ENCODE measurements around the gene KIAA2012.
"Not testable (repeated sequence)": the region's sequence is repeated elsewhere in the genome, so short reads cannot be mapped to it uniquely, and the experiment has no call there.

Gene KIAA2012

DNA sequence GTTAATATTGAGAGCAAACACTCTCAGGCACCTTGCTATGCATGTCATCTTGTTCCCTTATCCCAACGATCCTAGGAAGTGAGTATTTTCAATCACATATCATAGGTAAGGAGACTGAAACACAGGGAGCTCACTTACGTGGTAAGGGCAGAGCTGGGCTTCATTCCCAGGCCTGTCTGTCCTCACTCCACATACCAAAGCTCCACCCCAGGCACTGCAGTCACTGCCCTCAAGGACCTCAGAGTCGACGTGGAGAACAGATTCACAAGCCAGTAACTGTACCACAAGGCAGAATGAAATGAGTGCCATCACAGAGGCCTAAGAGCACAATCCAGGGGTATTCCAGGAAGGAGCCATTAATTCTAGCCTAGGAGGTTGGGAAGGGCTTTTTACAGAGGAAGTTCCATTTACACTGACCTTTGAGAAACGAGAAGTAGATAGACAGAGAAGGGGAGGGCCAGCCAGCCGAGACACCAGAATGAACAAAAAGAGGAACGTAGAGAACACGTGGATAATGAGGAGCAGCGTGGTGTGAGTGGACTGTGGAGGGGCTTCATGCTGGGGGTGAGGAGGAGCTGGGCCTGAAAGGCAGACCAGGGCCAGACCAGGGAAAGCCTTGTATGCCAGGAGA lies 48.6 kb downstream of the KIAA2012 start:
- no peak for DNase-seq

DNA sequence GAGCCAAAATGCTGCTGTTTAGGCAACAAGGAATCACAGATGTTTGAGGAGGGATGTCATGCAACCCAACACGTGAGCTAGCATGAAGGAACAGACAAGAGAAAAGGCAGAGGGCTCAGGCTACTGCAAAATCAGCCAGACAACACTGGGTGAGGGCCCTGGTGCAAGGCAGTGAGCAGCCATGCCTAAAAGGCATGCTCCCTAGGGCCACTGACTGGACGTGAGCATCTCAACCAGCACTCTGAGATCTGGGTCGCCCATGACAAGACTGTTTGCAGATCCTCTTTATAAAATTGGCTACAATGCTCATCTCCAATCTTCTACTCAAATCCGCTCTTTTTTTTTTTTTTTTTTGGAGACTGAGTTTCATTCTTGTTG lies 49.1 kb downstream of the KIAA2012 start:
- no peak for DNase-seq

DNA sequence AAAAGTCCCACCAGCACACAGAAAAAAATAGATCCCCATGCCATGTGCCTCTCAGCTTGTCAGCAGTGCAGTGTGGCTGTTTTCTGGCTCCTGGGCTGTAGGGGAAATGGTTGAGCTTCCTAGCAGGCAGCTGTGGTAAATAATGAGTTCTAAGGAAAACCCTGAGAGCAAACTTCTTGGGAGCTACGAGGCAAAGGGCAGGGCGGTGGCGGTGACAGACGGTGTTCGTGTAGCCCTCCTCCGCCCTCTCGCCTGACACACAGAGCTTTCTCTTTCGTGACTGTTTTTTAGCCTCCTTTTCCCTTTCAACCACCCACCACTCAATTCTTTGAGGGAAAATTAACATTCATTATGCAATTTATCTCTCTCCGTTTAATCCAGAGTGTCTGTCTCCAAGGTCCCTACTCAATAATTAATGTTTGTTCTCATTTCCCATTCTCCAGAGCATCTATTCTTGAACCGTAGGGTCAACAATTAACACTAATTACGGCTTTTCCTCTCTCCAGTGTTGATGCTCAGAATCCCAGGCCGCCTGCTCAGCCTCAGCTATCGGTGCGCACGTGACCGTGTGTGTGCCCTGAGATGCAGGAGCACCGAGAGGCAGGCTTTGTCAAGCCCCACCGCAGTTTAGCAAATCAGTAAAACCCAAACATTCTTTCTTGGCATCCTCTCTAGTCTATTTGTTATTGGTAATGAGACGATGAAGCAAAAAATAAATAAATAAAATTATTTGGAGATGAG lies 50.1 kb downstream of the KIAA2012 start:
- no peak for DNase-seq

DNA sequence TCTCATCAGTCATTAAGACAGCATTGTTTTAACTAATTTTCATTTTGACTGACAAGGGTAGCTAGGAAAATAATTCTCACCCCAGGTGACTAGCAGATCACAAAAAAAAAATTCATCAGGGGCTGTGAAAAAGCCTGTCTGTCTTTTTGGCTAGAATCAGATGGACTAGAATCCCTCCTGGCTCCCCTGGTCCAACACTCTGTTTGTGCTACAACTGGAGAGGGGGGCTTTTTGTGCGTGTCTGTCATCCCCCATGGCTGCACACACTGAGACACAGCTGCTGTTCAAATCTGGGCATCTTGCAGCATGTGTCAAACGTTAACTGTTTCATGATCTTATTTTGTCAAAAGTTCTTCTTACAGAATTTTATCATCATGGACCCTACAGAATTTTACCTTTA lies 51.2 kb downstream of the KIAA2012 start:
- no peak for DNase-seq

DNA sequence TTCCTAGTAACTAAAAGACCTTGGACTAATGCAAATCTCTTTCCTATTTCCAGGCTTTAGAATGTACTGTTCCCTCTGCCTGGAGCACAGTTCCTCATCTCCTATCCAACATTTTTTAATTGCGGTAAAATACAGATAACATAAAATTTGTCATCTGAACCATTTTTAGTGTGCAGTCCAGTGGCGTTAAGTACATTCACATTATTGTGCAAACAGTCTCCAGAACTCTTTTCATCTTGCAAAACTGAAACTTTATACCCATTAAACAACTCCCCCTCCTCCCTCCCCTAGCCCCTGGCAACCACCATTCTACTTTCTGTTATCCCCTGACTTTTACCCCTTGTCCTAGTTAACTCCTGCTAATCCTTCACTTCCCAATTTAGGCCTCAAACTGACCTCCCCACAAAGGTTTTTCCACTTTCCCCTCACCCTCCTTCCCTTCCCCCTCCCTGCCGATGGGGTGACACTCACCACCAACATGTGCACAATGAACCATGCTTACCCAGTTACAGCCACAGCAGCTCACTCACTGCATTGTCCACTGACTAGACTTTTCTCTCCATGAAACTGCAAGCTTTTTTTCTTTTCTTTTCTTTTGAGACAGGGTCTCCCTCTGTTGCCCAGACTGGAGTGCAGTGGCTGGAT lies 54.8 kb downstream of the KIAA2012 start:
- DNase-seq: no peak

DNA sequence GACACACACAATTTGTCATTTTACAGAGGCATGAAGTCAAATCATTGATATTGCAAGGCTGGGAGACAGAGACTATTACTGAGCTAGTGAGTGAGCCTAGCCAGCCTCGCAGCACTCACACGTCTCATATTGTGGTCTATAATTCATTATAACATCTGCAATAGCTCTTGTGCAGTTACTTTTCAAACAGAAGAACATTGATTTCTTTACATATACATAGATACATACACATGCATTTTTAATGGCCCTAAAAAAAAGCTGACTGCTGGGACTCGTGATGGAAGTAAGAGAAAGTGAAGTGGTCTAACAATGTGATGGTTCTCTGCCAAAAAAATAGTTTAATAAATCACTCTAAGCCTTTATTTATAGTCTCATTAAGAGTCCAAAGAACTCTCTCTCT lies 56.8 kb downstream of the KIAA2012 start:
- no peak for DNase-seq

DNA sequence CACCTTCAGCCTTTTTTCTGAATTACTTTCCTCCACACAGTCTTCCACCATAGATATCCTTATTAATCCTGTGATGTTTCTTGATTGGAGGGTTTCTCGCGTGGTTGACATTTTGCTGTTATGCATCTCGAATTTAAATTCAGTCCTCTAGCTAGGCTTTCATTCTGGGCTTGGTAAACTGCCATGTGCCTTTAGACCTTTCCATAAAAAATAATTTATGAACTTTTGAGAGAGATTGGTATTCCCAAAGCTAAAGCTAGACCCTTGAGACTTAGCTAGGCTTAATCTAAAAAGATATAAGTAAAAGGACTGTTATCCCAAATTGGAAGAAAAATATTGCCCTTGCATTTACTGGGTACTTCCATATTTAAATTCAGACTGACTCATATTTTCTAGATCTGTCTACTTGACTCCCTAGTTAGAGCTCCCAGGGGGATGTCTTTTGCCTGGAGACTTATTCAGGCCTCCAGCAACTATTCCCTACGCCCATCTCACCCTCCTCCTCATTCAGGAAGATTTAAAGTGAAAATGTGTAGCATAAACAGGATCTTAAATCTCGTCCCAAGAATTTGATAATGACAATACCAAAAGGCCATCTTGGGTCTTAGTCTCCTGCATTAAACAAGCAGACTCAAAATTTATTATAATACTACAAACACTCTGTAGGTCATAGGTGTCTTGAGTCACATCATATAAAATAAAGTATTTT lies 60.3 kb downstream of the KIAA2012 start:
- no peak for DNase-seq

DNA sequence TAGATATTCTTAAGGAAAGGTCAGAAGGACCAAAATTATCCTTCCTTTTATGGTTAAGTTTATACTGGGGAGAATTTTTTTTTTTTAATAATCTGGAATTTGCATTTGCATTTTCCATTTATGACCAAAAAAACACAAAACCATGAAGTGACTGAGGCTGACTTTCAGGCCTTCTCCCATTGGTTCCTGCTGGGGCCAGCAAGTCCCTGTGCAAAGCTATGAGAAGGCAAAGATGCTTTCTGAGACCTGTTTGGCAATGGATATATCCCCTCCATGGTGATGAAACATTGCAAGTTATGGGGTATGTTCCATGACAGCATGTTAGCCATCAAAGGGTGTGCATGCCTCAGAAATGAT lies 60.8 kb downstream of the KIAA2012 start:
- DNase-seq: no peak

DNA sequence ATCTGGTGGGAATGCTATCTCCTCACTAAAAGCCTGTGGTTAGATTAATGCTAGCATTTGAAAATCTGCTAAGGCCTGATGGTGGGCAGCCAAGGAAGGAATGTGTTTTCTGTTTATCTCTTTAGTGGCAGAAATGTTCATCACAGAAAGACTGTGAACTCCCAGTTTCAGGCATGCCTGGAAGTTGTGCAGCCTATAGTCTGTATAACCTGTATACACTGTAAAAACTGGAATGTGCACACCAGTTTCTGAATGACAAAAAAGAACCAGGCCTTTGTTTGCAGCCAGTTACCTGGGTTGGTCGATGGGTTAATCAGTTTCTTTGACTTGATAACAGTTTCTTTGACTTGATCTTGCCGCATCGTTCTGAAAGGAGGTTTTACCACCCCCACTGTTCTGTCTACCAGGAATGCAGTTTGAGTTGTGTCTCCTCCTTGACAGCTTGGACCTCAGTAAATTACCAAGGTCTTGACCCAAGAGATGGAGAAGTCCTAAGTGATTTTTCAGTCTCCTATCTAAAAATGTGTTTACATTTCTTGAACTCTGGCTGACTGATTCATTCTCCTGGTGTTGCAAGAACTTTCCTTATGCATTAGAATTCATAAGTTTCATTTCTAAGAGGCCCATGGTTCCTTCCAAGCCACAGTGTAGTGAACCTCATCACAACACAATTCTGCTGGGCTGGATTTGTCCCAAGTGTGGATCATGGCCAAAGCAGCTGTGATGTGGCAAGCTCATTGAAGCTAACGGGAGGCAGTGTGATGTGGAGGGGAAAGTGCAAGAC lies 62.2 kb downstream of the KIAA2012 start:
- DNase-seq: no peak

DNA sequence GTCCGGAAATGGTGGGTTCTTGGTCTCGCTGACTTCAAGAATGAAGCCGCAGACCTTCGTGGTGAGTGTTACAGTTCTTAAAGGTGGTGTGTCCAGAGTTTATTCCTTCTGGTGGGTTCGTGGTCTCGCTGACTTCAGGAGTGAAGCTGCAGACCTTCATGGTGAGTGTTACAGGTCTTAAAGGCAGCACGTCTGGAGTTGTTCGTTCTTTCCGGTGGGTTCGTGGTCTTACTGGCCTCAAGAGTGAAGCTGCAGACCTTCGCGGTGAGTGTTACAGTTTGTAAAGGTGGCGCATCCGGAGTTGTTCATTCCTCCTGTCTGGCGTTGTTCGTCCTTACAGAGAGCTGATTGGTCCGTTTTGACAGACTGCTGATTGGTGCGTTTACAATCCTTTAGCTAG lies 63.0 kb downstream of the KIAA2012 start:
- DNase-seq: not testable (repeated sequence)

DNA sequence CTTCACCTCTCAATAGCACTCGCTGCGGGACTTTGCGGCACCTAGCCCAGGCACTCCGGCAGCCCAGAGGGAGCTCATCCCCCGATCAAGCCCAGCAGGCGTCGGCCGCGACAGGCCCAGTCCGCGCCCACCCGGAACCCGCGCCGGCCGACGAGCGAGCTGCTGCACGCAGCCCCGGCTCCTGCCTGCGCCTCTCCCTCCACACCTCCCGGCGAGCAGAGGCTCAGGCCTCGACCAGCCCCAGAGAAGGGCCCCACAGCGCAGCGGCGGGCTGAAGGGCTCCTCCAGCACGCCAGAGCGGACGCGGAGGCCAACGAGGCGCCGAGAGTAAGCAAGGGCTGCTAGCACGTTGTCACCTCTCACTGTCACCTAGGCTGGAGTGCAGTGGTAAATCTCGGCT lies 63.5 kb downstream of the KIAA2012 start:
- no peak for DNase-seq

DNA sequence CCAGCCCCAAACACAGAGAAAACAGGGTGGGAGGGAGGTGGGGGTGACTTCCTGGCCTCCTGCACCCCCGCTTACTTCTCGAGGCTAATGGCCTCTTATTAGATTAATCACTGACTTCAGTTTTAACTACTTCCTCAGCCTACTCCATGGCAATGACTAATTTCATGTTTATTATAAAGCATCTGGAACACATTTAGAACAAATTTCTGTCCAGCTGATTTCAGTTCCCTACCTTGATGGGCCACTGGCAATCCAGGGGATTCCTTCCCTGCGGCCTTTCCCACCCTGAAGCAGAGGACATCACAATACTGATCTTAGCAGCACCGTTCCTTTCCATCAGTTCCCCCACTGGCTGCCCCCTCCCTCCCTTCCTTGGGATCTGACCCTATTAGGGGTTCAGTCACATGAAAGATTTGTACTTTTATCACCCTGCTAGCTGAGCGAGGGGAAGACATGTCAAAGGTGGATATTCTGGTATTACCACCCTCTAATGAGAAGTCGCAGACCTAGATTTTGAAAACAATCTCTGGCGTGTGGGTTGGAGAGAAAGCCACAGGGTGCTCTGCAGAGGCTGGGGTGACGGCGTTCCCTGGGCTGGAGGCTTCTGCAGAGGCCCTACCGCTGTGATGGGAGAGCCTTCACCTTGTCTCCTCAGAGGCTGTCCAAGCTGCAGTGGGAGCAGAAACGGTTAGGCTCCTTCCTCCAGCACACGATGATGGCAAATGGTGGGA lies 67.6 kb downstream of the KIAA2012 start:
- DNase-seq: no peak

DNA sequence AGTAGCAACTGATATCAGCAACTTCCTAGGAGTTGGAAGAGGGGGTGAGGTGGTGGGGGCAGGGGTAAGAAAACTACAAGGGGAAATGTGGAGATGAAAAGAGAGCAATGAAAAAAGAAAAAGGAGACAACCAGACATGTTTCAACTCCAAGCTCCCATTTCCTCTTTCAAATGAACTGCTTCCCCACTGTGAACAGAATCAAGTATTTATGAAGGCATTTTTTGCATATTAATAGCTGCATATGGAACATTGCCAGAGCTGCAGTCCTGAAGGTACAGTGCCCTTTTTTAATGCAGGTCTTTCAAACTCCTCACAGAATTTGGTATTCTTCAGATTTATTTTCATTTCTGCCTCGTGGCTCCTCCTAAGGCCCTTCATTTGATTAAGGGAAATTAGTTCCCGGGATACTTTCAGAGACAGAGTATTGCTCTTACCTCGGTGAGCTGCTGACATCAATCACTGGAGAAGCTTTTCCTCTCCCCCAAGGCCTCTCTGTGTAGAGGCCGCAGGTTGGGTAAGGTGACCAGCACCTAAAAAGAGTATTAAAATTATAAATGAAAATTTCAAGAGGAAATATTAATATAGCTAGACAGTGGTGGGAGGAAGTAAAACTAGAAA lies 68.4 kb downstream of the KIAA2012 start:
- DNase-seq: no peak

DNA sequence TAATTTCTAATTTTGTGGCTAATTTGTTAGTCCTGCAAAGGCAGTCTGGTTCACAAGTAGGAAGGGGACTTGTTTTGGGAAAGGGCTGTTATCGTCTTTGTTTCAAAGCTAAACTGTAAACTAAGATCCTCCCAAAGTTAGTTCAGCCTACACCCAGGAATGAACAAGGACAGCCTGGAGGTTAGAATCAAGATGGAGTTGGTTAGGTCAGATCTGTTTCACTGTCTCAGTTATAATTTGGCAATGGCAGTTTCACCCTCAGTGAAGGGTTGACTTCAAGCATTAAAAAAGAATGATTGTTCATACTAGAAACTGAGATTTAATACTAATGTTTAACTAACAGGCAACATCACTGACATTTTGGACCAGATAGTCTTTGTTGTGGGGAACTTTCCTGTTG lies 69.5 kb downstream of the KIAA2012 start:
- DNase-seq: no peak

DNA sequence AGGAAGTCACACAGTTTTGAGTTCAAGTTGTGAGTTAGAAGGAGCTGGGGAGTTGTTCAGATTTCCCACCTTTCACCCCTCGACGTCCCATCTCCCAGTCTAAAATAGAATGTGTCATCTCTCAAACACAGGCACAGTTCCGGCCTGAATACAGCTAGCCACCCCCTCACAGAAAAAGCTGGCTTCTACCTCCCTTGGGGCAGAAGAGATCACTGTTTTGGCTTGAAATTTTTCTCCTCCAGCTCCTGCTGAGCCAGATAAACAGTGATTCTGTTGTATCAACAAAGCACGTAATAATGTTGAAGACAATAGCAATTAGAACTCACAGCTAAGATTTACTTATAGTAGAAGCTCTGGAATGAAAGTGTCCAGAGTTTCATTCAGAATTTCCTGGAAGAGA lies 74.7 kb downstream of the KIAA2012 start:
- DNase-seq: no peak

DNA sequence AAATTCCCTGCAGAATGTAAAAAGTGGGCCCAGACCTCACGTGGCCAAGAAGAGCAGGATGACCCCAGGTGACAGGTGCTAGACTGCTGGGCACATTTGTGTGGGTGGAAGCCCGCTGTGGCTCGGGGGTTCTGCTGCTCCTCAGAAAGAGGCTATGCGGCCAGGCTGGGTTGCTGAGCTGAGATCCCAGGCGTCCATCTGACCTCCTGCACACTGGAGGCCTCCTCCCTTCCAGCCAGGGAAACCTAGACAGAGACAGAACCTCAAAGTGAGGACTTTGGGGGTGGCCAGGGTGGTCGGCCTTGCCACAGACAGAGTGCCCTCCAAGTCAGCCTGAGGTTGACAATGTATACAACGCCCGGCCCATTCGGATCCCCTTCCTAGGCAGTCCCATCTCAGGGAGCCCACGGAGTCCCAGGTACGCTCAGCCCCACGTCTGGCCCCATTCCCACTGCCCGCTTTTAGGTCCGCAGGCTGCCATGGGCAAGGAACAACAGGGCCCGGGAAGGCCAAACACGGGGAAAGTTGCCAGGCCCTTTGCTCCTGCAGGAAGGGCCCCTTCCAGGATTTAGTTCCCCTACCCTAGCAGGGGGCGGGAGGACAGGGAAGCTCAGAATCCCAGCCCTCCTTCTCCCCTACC lies 75.6 kb downstream of the KIAA2012 start:
- DNase-seq: no peak

DNA sequence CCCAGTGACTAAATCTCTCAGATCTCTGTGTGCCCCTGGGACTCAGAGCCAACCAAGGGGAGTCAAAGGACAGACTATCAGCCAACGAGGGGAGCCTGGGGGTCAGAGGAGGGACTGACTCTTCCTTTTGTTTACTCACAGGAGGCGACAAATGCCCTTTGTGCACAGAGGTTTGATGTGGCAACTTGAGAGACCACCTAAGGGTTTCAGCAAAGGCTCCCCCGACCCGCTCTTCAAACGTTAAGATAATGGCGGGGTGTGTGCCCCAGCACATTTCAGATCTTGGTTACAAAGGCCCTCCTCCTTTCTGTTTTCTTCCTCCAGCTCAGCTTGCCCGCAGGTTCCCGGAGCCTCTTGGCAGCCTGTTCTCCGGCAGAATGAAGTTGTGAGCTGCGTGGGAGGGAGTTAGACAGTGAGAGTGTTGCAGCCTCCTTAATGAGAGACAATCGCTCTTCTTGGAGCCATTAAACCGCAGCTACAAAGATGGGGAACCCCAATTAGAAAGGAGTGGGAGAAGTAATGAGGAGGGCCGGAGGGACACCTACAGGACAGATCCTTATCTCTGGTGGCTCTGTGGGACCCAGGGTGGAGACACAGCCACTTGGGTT lies 76.2 kb downstream of the KIAA2012 start:
- no peak for DNase-seq

DNA sequence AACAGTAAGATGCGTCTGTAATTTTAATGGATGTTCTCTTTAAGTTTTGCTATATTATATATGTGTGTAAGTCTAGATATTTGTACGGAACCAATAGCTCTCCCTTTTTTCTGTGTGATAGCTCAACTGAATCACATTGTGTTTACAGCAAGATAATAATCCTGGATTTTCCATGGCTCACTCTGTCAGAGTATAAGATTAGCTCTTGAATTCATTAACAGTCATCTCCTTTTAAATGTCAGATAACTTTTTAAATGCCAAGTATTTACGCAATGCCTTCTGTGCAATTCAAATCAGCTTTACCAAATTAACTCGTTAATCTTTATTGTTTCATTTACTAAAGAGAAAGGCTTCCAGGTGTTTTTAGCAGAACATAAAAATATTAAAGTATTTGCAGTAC lies 76.9 kb downstream of the KIAA2012 start:
- DNase-seq: no peak

DNA sequence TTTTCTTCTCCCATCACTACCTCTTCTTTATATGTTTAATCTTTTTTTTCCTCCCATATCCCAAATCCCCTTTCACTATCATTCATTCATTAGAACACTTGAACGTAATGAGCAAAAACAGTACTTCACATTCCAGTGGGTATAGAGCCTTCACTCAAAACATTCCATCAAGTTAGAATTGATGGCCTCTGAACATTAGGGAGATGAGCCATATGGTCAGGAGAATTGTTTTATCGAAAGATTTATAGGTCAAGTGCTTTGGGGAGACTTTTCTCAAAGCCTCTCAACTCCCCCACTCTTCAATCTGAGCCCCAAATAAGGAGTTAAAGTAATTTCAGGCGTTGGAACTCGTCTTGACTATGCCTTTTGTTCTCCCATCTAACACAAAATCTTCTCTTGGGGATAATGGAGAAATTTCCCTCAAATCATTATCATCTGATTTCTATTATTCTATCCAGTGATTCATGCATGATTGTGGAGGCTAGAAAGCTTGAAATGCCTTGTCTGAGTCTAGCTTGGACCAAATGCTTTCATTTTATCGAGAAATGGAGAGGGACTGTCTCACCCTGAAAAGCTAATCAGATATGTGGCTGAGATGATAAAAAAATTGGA lies 79.2 kb downstream of the KIAA2012 start:
- no peak for DNase-seq

DNA sequence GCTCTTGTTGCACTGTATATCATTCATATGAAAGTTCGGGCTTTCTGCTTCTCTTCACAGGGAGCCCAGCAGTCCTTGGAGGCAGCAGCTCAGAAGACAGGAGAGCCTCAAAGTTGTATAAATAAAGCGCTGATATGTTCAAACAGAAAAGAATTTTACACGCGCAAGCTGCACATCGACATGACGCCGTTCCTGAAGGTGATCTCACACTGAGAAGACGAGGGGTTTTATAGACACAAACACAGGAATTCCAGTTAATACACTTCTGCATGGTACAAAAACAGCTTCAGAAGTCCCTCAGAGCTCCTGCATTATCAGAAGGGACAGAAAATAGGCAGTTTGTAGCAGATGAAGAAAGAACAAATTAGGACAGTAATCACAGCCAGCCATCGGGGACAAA lies 81.6 kb downstream of the KIAA2012 start:
- DNase-seq: no peak

Measured in activated CD4-positive, alpha-beta T cell treated with anti-CD3 and anti-CD28 coated beads, Interleukin-2, Interleukin-6, amounts not matched to agents 100 ng/mL and 50 ng/mL, durations not matched to agents 16 hours and 8 hours (primary cell).